Suprapubic skin (tissue), 4 donors: Measurements from ENCODE around the gene DGLUCY. TPM values are rescaled to one million over a fixed set of nuclear protein-coding genes. Genes with fewer than 3 reads are reported as not detected.

ENCODE experiments used
- DNase-seq, 2 donors: peaks; one replicate each; pipeline ENCODE4 v3.0.0-alpha.2; 2019; ENCODE audit warnings: low spot score in 2 of 2
- H3K27ac ChIP-seq: fragments of 200-600 bp; sonication (generic); one replicate; pipeline ENCODE4 v1.5.1; 2019
- H3K27me3 ChIP-seq: fragments of 200-600 bp; sonication (generic); one replicate; pipeline ENCODE4 v1.5.1; 2019
- H3K36me3 ChIP-seq: fragments of 200-600 bp; sonication (generic); one replicate; pipeline ENCODE4 v1.5.1; 2019
- H3K4me1 ChIP-seq: fragments of 200-600 bp; sonication (generic); one replicate; pipeline ENCODE4 v1.5.1; 2019
- H3K4me3 ChIP-seq: fragments of 200-600 bp; sonication (generic); one replicate; pipeline ENCODE4 v1.5.1; 2019; ENCODE audit warnings: mild to moderate bottlenecking
- H3K9me3 ChIP-seq: fragments of 200-600 bp; sonication (generic); one replicate; pipeline ENCODE4 v1.5.1; 2019
- CTCF ChIP-seq, 2 donors: fragments of 200-600 bp in 1 of 2; fragments of 450-650 bp in 1 of 2; sonication (generic) in 1 of 2; IDR thresholded peaks; one replicate each; pipeline ENCODE4 v1.5.1; 2016 to 2019; ENCODE audit warnings: antibody characterized with exemption in 2 of 2, mild to moderate bottlenecking in 1 of 2, moderate library complexity in 1 of 2
- EP300 ChIP-seq: sonication (generic); formaldehyde crosslinking; IDR thresholded peaks from one replicate; pipeline ENCODE4 v1.6.1; 2017; ENCODE audit warnings: antibody characterized with exemption
- POLR2A ChIP-seq, 2 donors: fragments of 450-650 bp; IDR thresholded peaks; one replicate each; pipeline ENCODE4 v1.6.1; 2017; ENCODE audit warnings: antibody characterized with exemption in 2 of 2, mild to moderate bottlenecking in 2 of 2, moderate library complexity in 2 of 2
- POLR2AphosphoS5 ChIP-seq, 3 donors: sonication (generic); formaldehyde crosslinking; IDR thresholded peaks; one replicate each; pipeline ENCODE4 v1.6.1; 2017; ENCODE audit warnings: antibody characterized with exemption in 3 of 3
- WGBS: methylation state at CpG from one replicate; pipeline ENCODE4 v1.1.5; 2018; 5-methylcytosine and 5-hydroxymethylcytosine counted together
- total RNA-seq, 4 donors: library from RNA; depleted of rRNA; stranded (reverse); fragments of >200 nt; gene quantifications; one replicate each; pipeline ENCODE4 v1.1.0, GENCODE V29; 2016

The DGLUCY gene
- total RNA-seq, 4 donors from 2014 or later = 54.0 to 94.9 (median 69.3) TPM

GRCh38 chr14:91171291-91171690 is 57.4 kb downstream of the DGLUCY start:
- 82% methylated on average over 5 of the region's 5 CpGs for WGBS
- H3K9me3 ChIP-seq = no peaks in the 10 kb centered on the region
- H3K27ac ChIP-seq = no peak overlapping the region
- no peak overlapping the region for H3K4me3 ChIP-seq
- H3K27me3 ChIP-seq = no peaks in the 10 kb centered on the region
- TF ChIP-seq CTCF (IDR thresholded peaks at IDR 0.05) (no peak), EP300 (no peak), POLR2AphosphoS5 (IDR thresholded peaks at IDR 0.05) (no peak), POLR2A (IDR thresholded peaks at IDR 0.05) (no peak)
- DNase-seq = no peak
- H3K4me1 ChIP-seq = no peaks in the 10 kb centered on the region
- H3K36me3 ChIP-seq = peaks cover 74% of the 10 kb centered on the region

GRCh38 chr14:91173221-91173670 is 59.4 kb downstream of the DGLUCY start:
- Histone ChIP-seq H3K9me3 (no peaks in the 10 kb centered on the region), H3K27me3 (no peaks in the 10 kb centered on the region), H3K36me3 (peaks cover 63% of the 10 kb centered on the region), H3K4me1 (peaks cover 4% of the 10 kb centered on the region), H3K27ac (no peak overlapping the region), H3K4me3 (no peak overlapping the region)
- DNase-seq = peak; percentile 88 to 90
- TF ChIP-seq POLR2AphosphoS5 (IDR thresholded peaks at IDR 0.05) (no peak), CTCF (IDR thresholded peaks at IDR 0.05) (peak; percentile 80 to 84), POLR2A (IDR thresholded peaks at IDR 0.05) (no peak), EP300 (no peak)
- 46% methylated on average over 10 of the region's 10 CpGs for WGBS

- H3K4me3 ChIP-seq = no peak overlapping the region
- TF ChIP-seq POLR2A (IDR thresholded peaks at IDR 0.05) (no peak), EP300 (no peak), POLR2AphosphoS5 (IDR thresholded peaks at IDR 0.05) (no peak), CTCF (IDR thresholded peaks at IDR 0.05) (no peak)
- H3K9me3 ChIP-seq = no peaks in the 10 kb centered on the region
- peaks cover 4% of the 10 kb centered on the region for H3K4me1 ChIP-seq
- 83% methylated on average over 4 of the region's 4 CpGs for WGBS
- no peaks in the 10 kb centered on the region for H3K27me3 ChIP-seq
- DNase-seq = no peak
- peaks cover 60% of the 10 kb centered on the region for H3K36me3 ChIP-seq
- H3K27ac ChIP-seq = no peak overlapping the region
Measured at GRCh38 chr14:91173904-91174303, 60.0 kb downstream of the DGLUCY start.

GRCh38 chr14:91175291-91176201 is 61.7 kb downstream of the DGLUCY start:
- TF ChIP-seq EP300 = no peak
- no peak for TF ChIP-seq POLR2A (IDR thresholded peaks at IDR 0.05)
- TF ChIP-seq CTCF (IDR thresholded peaks at IDR 0.05) = no peak
- TF ChIP-seq POLR2AphosphoS5 (IDR thresholded peaks at IDR 0.05) = no peak
- Histone ChIP-seq H3K4me3 (no peak overlapping the region), H3K9me3 (no peaks in the 10 kb centered on the region), H3K27me3 (no peaks in the 10 kb centered on the region), H3K4me1 (peaks cover 4% of the 10 kb centered on the region), H3K36me3 (peaks cover 48% of the 10 kb centered on the region), H3K27ac (no peak overlapping the region)
- WGBS = 90% methylated on average over 10 of the region's 10 CpGs
- no peak for DNase-seq
